ENCODE measurements around the gene F2. TPM values are rescaled to one million over a fixed set of nuclear protein-coding genes. Genes with fewer than 3 reads are reported as not detected.

Gene F2
- total RNA-seq, 1 donor from 2014 or later = not detected

DNA sequence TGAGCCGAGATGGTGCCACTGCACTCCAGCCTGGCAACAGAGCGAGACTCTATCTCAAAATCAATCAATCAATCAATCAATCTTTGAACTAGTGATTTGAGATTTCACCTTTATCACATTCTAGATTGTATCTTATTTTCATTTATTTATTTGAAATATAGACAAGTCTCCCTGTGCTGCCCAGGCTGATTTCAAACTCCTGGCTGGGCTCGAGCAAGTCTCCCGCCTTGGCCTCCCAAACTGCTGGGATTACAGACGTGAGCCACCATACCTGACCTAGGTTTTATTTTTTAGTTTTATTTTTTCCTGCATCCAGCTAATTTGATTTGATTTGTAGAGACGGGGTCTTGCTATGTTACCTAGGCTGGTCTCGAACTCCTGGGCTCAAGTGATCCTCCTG, 17.1 kb downstream of the F2 start:
- H3K4me1 ChIP-seq = no peaks in the 10 kb centered on the region
- H3K36me3 ChIP-seq = peaks cover 2% of the 10 kb centered on the region
- ATAC-seq (no peak), DNase-seq (no peak)
- no peaks in the 10 kb centered on the region for H3K9me3 ChIP-seq
- intact Hi-C loops (cut with DNase I) = no loop called here
- TF ChIP-seq, protein P1, sequence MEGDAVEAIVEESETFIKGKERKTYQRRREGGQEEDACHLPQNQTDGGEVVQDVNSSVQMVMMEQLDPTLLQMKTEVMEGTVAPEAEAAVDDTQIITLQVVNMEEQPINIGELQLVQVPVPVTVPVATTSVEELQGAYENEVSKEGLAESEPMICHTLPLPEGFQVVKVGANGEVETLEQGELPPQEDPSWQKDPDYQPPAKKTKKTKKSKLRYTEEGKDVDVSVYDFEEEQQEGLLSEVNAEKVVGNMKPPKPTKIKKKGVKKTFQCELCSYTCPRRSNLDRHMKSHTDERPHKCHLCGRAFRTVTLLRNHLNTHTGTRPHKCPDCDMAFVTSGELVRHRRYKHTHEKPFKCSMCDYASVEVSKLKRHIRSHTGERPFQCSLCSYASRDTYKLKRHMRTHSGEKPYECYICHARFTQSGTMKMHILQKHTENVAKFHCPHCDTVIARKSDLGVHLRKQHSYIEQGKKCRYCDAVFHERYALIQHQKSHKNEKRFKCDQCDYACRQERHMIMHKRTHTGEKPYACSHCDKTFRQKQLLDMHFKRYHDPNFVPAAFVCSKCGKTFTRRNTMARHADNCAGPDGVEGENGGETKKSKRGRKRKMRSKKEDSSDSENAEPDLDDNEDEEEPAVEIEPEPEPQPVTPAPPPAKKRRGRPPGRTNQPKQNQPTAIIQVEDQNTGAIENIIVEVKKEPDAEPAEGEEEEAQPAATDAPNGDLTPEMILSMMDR (IDR thresholded peaks at IDR 0.05) = no peak
- no peak overlapping the region for H3K27ac ChIP-seq
- H3K4me3 ChIP-seq = no peak overlapping the region
- no peaks in the 10 kb centered on the region for H3K27me3 ChIP-seq (ENCODE audit: low read depth)

DNA sequence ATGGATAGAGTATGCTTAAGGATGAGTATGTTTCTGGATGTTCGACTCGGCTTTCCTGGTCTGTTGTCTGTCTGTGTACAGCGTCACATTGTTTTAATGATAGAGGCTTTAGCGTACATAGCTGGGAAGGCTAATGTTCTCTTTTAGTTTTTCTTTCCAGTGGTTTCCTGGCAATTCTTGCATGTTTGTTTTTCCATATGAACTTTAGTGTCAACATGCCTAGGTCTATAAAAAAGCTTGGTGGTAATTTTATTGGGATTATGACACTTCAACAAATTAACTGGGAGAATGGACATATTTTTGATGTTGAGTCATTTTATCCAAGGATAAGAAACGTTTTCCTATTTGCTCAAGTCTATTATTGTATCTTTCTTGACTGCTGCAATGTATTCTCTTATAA, 17.6 kb downstream of the F2 start:
- Histone ChIP-seq H3K36me3 (peaks cover 7% of the 10 kb centered on the region), H3K9me3 (no peaks in the 10 kb centered on the region), H3K4me1 (no peaks in the 10 kb centered on the region), H3K27me3 (ENCODE audit: low read depth) (no peaks in the 10 kb centered on the region), H3K4me3 (no peak overlapping the region), H3K27ac (no peak overlapping the region)
- intact Hi-C loops (cut with DNase I) = no loop called here
- ATAC-seq = no peak
- no peak for DNase-seq
- TF ChIP-seq, protein P1 (IDR thresholded peaks at IDR 0.05) = no peak

DNA sequence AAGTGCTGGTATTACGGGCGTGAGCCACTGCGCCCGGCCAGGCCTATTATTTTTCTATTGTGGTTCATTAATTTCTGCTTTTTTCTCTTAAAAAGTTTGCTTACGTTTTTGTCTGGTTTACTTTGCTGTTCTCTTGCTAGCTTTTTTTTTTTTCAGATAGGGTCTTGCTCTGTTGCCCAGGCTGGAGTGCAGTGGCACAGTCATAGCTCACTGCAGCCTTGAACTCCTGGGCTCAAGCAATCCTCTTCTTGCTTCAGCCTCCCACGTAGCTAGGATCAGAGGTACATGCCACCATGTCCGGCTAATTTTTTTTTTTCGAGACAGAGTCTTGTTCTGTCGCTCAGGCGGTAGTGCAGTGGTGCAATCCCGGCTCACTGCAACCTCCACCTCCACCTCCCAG, 18.7 kb downstream of the F2 start:
- ATAC-seq (no peak), DNase-seq (no peak)
- Histone ChIP-seq H3K36me3 (peaks cover 18% of the 10 kb centered on the region), H3K4me1 (no peaks in the 10 kb centered on the region), H3K9me3 (no peaks in the 10 kb centered on the region), H3K4me3 (no peak overlapping the region), H3K27me3 (ENCODE audit: low read depth) (no peaks in the 10 kb centered on the region), H3K27ac (no peak overlapping the region)
- TF ChIP-seq, protein P1 (IDR thresholded peaks at IDR 0.05) = no peak
- intact Hi-C loops (cut with DNase I) = no loop called here

DNA sequence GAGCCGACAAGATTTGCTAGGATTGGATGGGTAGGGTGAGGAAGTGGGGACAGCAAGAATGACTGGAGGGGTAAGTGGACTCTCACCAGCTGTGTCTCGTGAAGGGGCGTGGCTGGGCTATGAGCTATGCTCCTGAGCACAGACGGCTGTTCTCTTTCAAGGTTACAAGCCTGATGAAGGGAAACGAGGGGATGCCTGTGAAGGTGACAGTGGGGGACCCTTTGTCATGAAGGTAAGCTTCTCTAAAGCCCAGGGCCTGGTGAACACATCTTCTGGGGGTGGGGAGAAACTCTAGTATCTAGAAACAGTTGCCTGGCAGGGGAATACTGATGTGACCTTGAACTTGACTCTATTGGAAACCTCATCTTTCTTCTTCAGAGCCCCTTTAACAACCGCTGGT, 19.9 kb downstream of the F2 start:
- H3K4me1 ChIP-seq = no peaks in the 10 kb centered on the region
- H3K9me3 ChIP-seq = no peaks in the 10 kb centered on the region
- H3K27me3 ChIP-seq (ENCODE audit: low read depth) = no peaks in the 10 kb centered on the region
- TF ChIP-seq, protein P1 (IDR thresholded peaks at IDR 0.05) = no peak
- no peak overlapping the region for H3K27ac ChIP-seq
- H3K4me3 ChIP-seq = no peak overlapping the region
- no peak for ATAC-seq
- H3K36me3 ChIP-seq = peaks cover 30% of the 10 kb centered on the region
- no peak for DNase-seq
- intact Hi-C loops (cut with DNase I) = no loop called here

DNA sequence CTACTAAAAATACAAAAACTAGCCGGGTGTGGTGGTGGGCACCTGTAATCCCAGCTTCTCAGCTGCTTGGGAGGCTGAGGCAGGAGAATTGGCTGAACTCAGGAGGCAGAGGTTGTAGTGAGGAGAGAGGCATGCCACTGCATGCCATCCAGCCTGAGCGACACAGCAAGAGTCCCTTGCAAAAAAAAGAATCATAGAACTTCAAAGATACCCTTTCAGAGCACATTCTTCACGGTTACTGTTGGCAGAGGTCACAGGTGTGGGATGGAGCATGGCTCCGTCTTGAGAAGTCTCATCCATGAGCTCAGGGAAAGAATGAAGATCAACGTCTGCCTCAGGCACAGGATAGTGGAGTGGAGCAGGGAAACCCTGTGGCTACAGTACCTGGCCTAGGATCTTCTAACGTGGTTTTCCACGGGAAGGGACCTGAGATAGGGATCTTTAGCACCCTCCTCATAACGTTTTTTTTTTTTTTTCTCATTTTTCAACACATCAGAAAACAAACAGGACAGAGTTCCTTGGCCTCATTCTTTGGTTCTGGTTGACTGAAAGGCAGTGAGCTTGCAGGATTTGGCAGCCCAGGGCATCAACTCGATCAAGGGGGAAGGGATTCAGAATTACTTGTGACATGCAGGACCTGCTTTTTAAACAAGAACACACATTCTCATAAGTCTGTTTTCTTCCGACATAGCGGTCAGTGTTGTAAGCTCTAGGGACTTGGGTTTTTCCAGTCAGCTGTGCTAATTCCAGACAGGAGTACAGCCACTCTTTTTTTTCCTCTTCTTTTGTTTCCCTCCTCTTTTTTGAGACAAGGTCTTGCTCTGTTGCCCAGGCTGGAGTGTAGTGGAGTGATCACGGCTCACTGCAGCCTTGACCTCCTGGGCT, 22.8 kb downstream of the F2 start:
- intact Hi-C loops (cut with DNase I) = no loop called here
- Histone ChIP-seq H3K27ac (no peak overlapping the region), H3K9me3 (no peaks in the 10 kb centered on the region), H3K36me3 (peaks cover 59% of the 10 kb centered on the region), H3K4me1 (no peaks in the 10 kb centered on the region), H3K27me3 (ENCODE audit: low read depth) (no peaks in the 10 kb centered on the region), H3K4me3 (no peak overlapping the region)
- DNase-seq = no peak
- ATAC-seq = no peak
- TF ChIP-seq, protein P1 (IDR thresholded peaks at IDR 0.05) = no peak

All from lower lobe of right lung (tissue), 2 donors.